Neural cell (in vitro differentiated cells): ENCODE data around the gene IL20RA.

Source experiments
- EZH2 ChIP-seq: fragments of 200-600, 300-800 bp; shearing (Covaris generic), sonication (generic); IDR thresholded peaks from 2 replicates; pipeline ENCODE4 v1.6.1; 2014; ENCODE audit warnings: antibody characterized with exemption, low read length, borderline replicate concordance, mild to moderate bottlenecking; ENCODE audit not compliant: insufficient read depth, poor library complexity, severe bottlenecking
- POLR2AphosphoS5 ChIP-seq: IDR thresholded peaks from 2 replicates; pipeline ENCODE4 v1.6.1; 2012
- TF ChIP-seq, protein P1 (sequence below): fragments of 450-650 bp; IDR thresholded peaks from 2 replicates; pipeline ENCODE4 v1.5.1; 2014; ENCODE audit warnings: antibody characterized with exemption, mild to moderate bottlenecking, moderate library complexity; ENCODE audit not compliant: poor library complexity, severe bottlenecking

DNA sequence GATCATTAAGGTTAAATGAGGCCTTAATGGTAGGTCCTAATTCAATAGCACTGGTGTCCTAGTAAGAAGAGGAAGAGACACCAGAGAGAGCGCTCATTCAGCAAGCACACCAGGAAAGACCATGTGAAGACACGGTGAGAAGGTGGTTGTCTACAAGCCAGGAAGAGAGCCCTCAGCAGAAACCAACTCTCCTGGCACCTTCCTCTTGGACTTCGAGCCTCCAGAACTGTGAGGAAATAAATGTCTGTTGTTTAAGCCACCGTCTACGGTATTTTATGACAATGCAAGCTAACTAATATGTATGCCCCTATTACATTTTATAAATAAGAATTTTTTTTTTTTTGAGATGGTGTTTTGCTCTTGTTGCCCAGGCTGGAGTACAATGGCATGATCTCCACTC, 59.3 kb downstream of the IL20RA start:
- TF ChIP-seq, protein P1, sequence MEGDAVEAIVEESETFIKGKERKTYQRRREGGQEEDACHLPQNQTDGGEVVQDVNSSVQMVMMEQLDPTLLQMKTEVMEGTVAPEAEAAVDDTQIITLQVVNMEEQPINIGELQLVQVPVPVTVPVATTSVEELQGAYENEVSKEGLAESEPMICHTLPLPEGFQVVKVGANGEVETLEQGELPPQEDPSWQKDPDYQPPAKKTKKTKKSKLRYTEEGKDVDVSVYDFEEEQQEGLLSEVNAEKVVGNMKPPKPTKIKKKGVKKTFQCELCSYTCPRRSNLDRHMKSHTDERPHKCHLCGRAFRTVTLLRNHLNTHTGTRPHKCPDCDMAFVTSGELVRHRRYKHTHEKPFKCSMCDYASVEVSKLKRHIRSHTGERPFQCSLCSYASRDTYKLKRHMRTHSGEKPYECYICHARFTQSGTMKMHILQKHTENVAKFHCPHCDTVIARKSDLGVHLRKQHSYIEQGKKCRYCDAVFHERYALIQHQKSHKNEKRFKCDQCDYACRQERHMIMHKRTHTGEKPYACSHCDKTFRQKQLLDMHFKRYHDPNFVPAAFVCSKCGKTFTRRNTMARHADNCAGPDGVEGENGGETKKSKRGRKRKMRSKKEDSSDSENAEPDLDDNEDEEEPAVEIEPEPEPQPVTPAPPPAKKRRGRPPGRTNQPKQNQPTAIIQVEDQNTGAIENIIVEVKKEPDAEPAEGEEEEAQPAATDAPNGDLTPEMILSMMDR, result no peak
- TF ChIP-seq POLR2AphosphoS5 (no peak), EZH2 (no peak)
